NK-92 treated with Interleukin-12 subunit alpha and Interleukin-12 subunit beta, amount 100 ng/mL, for 24 hours (cell line): ENCODE measurements around the gene CLPTM1L.

ENCODE experiments used
- DNase-seq: peaks from one replicate; lab custom pipeline; 2025; lab: John Stamatoyannopoulos, UW

CLPTM1L gene

GRCh38 chr5:1344975-1345838 is at the start of gene CLPTM1L:
Gene CLPTM1L (minus strand): TSS chr5:1345099. CDS start chr5:1344841, 258 bp downstream.
- peak; percentile 75 for DNase-seq

GRCh38 chr5:1393571-1394501 is 48.9 kb upstream of the CLPTM1L start:
- DNase-seq: no peak

- DNase-seq: no peak
Measured at GRCh38 chr5:1392801-1393565, 48.1 kb upstream of the CLPTM1L start.

- DNase-seq: no peak
Measured at GRCh38 chr5:1392261-1392660, 47.4 kb upstream of the CLPTM1L start.

- no peak for DNase-seq
Measured at GRCh38 chr5:1391691-1392090, 46.8 kb upstream of the CLPTM1L start.

GRCh38 chr5:1390861-1391600 is 46.1 kb upstream of the CLPTM1L start:
- no peak for DNase-seq

GRCh38 chr5:1390333-1390732 is 45.4 kb upstream of the CLPTM1L start:
- no peak for DNase-seq

GRCh38 chr5:1388383-1388967 is 43.6 kb upstream of the CLPTM1L start:
- DNase-seq: no peak

GRCh38 chr5:1387876-1388275 is 43.0 kb upstream of the CLPTM1L start:
- DNase-seq: no peak

GRCh38 chr5:1387059-1387755 is 42.3 kb upstream of the CLPTM1L start:
- DNase-seq: no peak

GRCh38 chr5:1386274-1386717 is 41.4 kb upstream of the CLPTM1L start:
- DNase-seq: no peak

- DNase-seq: no peak
Measured at GRCh38 chr5:1385395-1386273, 40.7 kb upstream of the CLPTM1L start.

- no peak for DNase-seq
Measured at GRCh38 chr5:1384521-1384920, 39.6 kb upstream of the CLPTM1L start.

GRCh38 chr5:1383886-1384401 is 39.0 kb upstream of the CLPTM1L start:
- DNase-seq: no peak

- DNase-seq: no peak
Measured at GRCh38 chr5:1383344-1383743, 38.4 kb upstream of the CLPTM1L start.

GRCh38 chr5:1382248-1382700 is 37.4 kb upstream of the CLPTM1L start:
- no peak for DNase-seq

GRCh38 chr5:1381370-1382247 is 36.7 kb upstream of the CLPTM1L start:
- no peak for DNase-seq

- no peak for DNase-seq
Measured at GRCh38 chr5:1380910-1381309, 36.0 kb upstream of the CLPTM1L start.
